K562 (cell line): ENCODE measurements around the gene DTNB. TPM values are rescaled to one million over a fixed set of nuclear protein-coding genes. Genes with fewer than 3 reads are reported as not detected.

ENCODE experiments used
- ATAC-seq: fragments of 200-7000 bp; cut with Tn5 transposase; 3 replicates; pipeline ENCODE4 v1.9.1; 2020; ENCODE audit warnings: moderate library complexity
- BruUV-seq: library from RNA; stranded (reverse); fragments of 400-500 nt; replicated peaks from 2 replicates; lab custom pipeline; 2021; lab: Mats Ljungman, UMichigan
- CTCF ChIA-PET: fragments of 300-600 bp; formaldehyde crosslinking; extraction: SDS; loops from one replicate; lab custom pipeline; 2021; ENCODE audit warnings: low intra/inter-chr PET ratio; lab: Yijun Ruan, JAX
- POLR2A ChIA-PET: fragments of 300-600, 350-650 bp; sonication (Branson Sonifier 250); formaldehyde crosslinking; extraction: SDS; loops from one replicate; lab custom pipeline; 2021; ENCODE audit warnings: antibody characterized with exemption, inconsistent platforms; lab: Yijun Ruan, JAX
- DNase-seq, 4 experiments: peaks; one replicate each; pipeline versions ENCODE4 v3.0.0 to v3.0.0-alpha.2; 2011 to 2018; ENCODE audit warnings: low spot score in 3 of 4, mixed read lengths in 3 of 4; ENCODE audit errors: extremely low read depth in 1 of 4
- FAIRE-seq: peaks from 2 replicates; lab custom pipeline; 2011; peaks lifted over from hg19 to GRCh38; lab: Jason Lieb, UNC
- H2AFZ ChIP-seq: 2 replicates; pipeline ENCODE4 v1.6.0; 2011; ENCODE audit warnings: low read depth, low read length, control low read depth, inconsistent platforms
- H3K27ac ChIP-seq: fragments of 200-600 bp; 3 replicates; pipeline ENCODE4 v1.8.0; 2011; ENCODE audit warnings: low read depth, mild to moderate bottlenecking, control low read depth, inconsistent platforms, low read length, moderate library complexity, mixed read lengths; ENCODE audit errors: extremely low read depth
- H3K27me3 ChIP-seq, 2 experiments: fragments of 300-600 bp in 1 of 2; 2 replicates in 1 of 2; 3 replicates in 1 of 2; pipeline versions ENCODE4 v1.6.0 to v1.8.0; 2011; ENCODE audit warnings: inconsistent platforms in 2 of 2, low read length in 2 of 2, mild to moderate bottlenecking in 1 of 2, mixed read lengths in 1 of 2, moderate library complexity in 1 of 2; ENCODE audit not compliant: control insufficient read depth in 2 of 2, insufficient read depth in 2 of 2
- H3K36me3 ChIP-seq: fragments of 300-600 bp; 3 replicates; pipeline ENCODE4 v1.8.0; 2011; ENCODE audit warnings: mild to moderate bottlenecking, low read length, inconsistent platforms; ENCODE audit not compliant: control insufficient read depth, insufficient read depth
- H3K4me1 ChIP-seq, 2 experiments: fragments of 200-600 bp in 1 of 2; replicated peaks in 1 of 2; 2 replicates in 1 of 2; 3 replicates in 1 of 2; pipeline versions ENCODE4 v1.5.1 to v1.8.0; 2011; ENCODE audit warnings: inconsistent platforms in 2 of 2, low read length in 2 of 2, mild to moderate bottlenecking in 1 of 2, mixed read lengths in 1 of 2, moderate library complexity in 1 of 2; ENCODE audit not compliant: control insufficient read depth in 2 of 2, insufficient read depth in 2 of 2
- H3K4me2 ChIP-seq: 2 replicates; pipeline ENCODE4 v1.6.1; 2011; ENCODE audit warnings: low read length, control low read depth, inconsistent platforms, mixed read lengths; ENCODE audit not compliant: insufficient read depth
- H3K4me3 ChIP-seq: fragments of 200-600 bp; sonication (generic), shearing (Covaris generic); 2 replicates; pipeline ENCODE4 v1.5.1; 2016; ENCODE audit warnings: control low read depth, inconsistent platforms
- H3K79me2 ChIP-seq: fragments of 200-600 bp; 3 replicates; pipeline ENCODE4 v1.8.0; 2011; ENCODE audit warnings: low read length, inconsistent platforms; ENCODE audit not compliant: control insufficient read depth, insufficient read depth
- H3K9ac ChIP-seq, 2 experiments: 2 replicates each; pipeline versions ENCODE4 v1.6.0 to v1.6.1; 2011; ENCODE audit warnings: low read depth in 2 of 2, low read length in 2 of 2, control low read depth in 1 of 2, inconsistent platforms in 1 of 2, mild to moderate bottlenecking in 1 of 2, mixed read lengths in 1 of 2; ENCODE audit not compliant: insufficient read depth in 1 of 2
- H3K9me1 ChIP-seq: one replicate; pipeline ENCODE4 v1.6.0; 2011; ENCODE audit warnings: inconsistent platforms, mild to moderate bottlenecking, low read length, moderate library complexity; ENCODE audit not compliant: control insufficient read depth, insufficient read depth
- H3K9me3 ChIP-seq: replicated peaks from 2 replicates; pipeline ENCODE4 v1.5.1; 2011; ENCODE audit warnings: low read depth, low read length, inconsistent platforms; ENCODE audit not compliant: control insufficient read depth, insufficient read depth
- H4K20me1 ChIP-seq: replicated peaks from 2 replicates; pipeline ENCODE4 v1.6.1; 2011; ENCODE audit warnings: low read length, inconsistent platforms, mixed read lengths; ENCODE audit not compliant: control insufficient read depth, insufficient read depth
- MTA3 ChIP-seq: fragments of 450-650 bp; formaldehyde crosslinking; IDR thresholded peaks from 2 replicates; pipeline ENCODE4 v1.6.1; 2017; ENCODE audit warnings: mild to moderate bottlenecking, borderline replicate concordance
- REST ChIP-seq, 2 experiments: fragments of 450-650 bp; formaldehyde crosslinking in 1 of 2; IDR thresholded peaks; 2 replicates each; pipeline versions ENCODE4 v1.4.0 to v1.6.1; 2014 to 2020; ENCODE audit warnings: mild to moderate bottlenecking in 2 of 2, borderline replicate concordance in 1 of 2, low read depth in 1 of 2
- TEAD4 ChIP-seq, 2 experiments: sonication (generic) in 1 of 2; formaldehyde crosslinking in 1 of 2; IDR thresholded peaks; 2 replicates each; pipeline versions ENCODE4 v1.6.1 to v1.8.0; 2012 to 2022; ENCODE audit warnings: borderline replicate concordance in 1 of 2, inconsistent platforms in 1 of 2, low read length in 1 of 2, mild to moderate bottlenecking in 1 of 2, missing genetic modification reagents in 1 of 2
- ZNF696 ChIP-seq: fragments of 250-450 bp; sonication (Bioruptor Pico); conservative IDR thresholded peaks from 2 replicates; pipeline ENCODE4 v1.4.0; 2020; ENCODE audit warnings: mild to moderate bottlenecking, moderate library complexity
- WGBS: fragments of 100-300 bp; shearing (Covaris generic); methylation state at CpG from one replicate; pipeline ENCODE4 v1.1.6; 2016; ENCODE audit warnings: low coverage, mixed read lengths; ENCODE audit not compliant: insufficient coverage; ENCODE audit errors: missing lambda C conversion rate; 5-methylcytosine and 5-hydroxymethylcytosine counted together
- in situ Hi-C: fragments of 300-500 bp; cut with MboI; formaldehyde crosslinking; loops from 4 replicates; pipeline ENCODE4 v1.15.0; 2018; ENCODE audit warnings: inconsistent platforms, mixed read lengths
- intact Hi-C: fragments of 100-400 bp; cut with micrococcal nuclease; formaldehyde crosslinking; loops from 2 replicates; pipeline ENCODE4 v1.14.2; 2022
- polyA plus RNA-seq, 8 experiments: library from polyadenylated mRNA; depleted of rRNA in 4 of 8; stranded (reverse) in 5 of 8; unstranded in 3 of 8; fragments of >200 nt; fragmentation: Nextera tagmentation in 2 of 8; fragmentation: Illumina TruSeq in 1 of 8; extraction: Ambion mirVana in 2 of 8; extraction: Trizol in 1 of 8; gene quantifications; 2 replicates each; pipeline versions ENCODE4 v1.2.1 to v1.2.3, GENCODE V29; 2011 to 2014; ENCODE audit warnings: inconsistent platforms in 1 of 8, missing spikeins in 1 of 8
- total RNA-seq, 7 experiments: library from RNA; depleted of rRNA in 6 of 7; stranded (reverse); fragments of >200 nt in 6 of 7; fragmentation: Illumina TruSeq in 2 of 7; extraction: Trizol in 2 of 7; gene quantifications; 2 replicates each; pipeline versions ENCODE4 v1.2.1 to v1.2.3, GENCODE V29; 2011 to 2021; ENCODE audit warnings: low replicate concordance in 1 of 7

Gene DTNB
- total and polyA plus RNA-seq, 9 of the 15 experiments (the other 6 are each of a cell fraction or from before 2014, with no cell fraction given): 0.18 to 2.0 (median 0.77) TPM; not detected in 2

GRCh38 chr2:25523060-25523459, 150.3 kb downstream of the DTNB start:
- no peak for FAIRE-seq
- no TSS peak for BruUV-seq
- POLR2A ChIA-PET: no interaction called here
- Histone ChIP-seq H4K20me1 (no peaks in the 10 kb centered on the region), H3K79me2 (no peaks in the 10 kb centered on the region), H3K27me3 (peaks cover 5 to 25% of the 10 kb centered on the region in 2 experiments; a peak in 4 of 5 replicates), H3K36me3 (no peaks in the 10 kb centered on the region), H3K4me2 (no peak overlapping the region), H3K9me3 (no peaks in the 10 kb centered on the region), H3K9ac (no peak overlapping the region), H2AFZ (no peak overlapping the region)
- no peak for DNase-seq
- no peak for ATAC-seq
- in situ Hi-C loops: no loop called here
- CTCF ChIA-PET: interaction anchor here (0.7 to 1.6 kb wide), 2 partner anchors 180 to 395 kb away, joined by 4 to 5 read pairs; no protein-coding TSS in a partner anchor
- TF ChIP-seq ZNF696 (CRISPR knock-in tag): no peak
- TF ChIP-seq, all 486 proteins: peak for 0
- 3% methylated on average over 4 of the region's 4 CpGs for WGBS
- Histone ChIP-seq H3K4me3 (no peak overlapping the region), H3K4me1 (no peaks in the 10 kb centered on the region), H3K27ac (no peak overlapping the region), H3K9me1 (no peaks in the 10 kb centered on the region)
- intact Hi-C loops: loop anchor here (5.0 kb wide), 1 partner anchor 216 kb away; no protein-coding TSS in a partner anchor

- Histone ChIP-seq H3K4me2 (no peak overlapping the region; the same call in 1 of the 2 replicates), H3K4me1 (no peaks in the 10 kb centered on the region), H3K27me3 (peaks cover 5 to 25% of the 10 kb centered on the region in 2 experiments; a peak in 3 of 5 replicates), H3K36me3 (no peaks in the 10 kb centered on the region), H3K4me3 (no peak overlapping the region), H4K20me1 (no peaks in the 10 kb centered on the region), H3K79me2 (no peaks in the 10 kb centered on the region), H3K9ac (no peak overlapping the region), H3K9me1 (no peaks in the 10 kb centered on the region), H3K27ac (no peak overlapping the region), H2AFZ (peak overlapping the region; percentile 59; the same call in 1 of the 2 replicates), H3K9me3 (no peaks in the 10 kb centered on the region)
- in situ Hi-C loops: no loop called here
- POLR2A ChIA-PET: no interaction called here
- peak; percentile 76 for FAIRE-seq
- peak; percentile 40 to 60 (median 42) for DNase-seq
- 4% methylated on average over 10 of the region's 10 CpGs for WGBS
- intact Hi-C loops: loop anchor here (5.0 kb wide), 1 partner anchor 215 kb away; no protein-coding TSS in a partner anchor
- BruUV-seq: no TSS peak
- peak; percentile 94 for ATAC-seq
- CTCF ChIA-PET: interaction anchor here (1.0 to 1.6 kb wide), 4 partner anchors 145 to 356 kb away, joined by 4 to 6 read pairs (median 4); no protein-coding TSS in a partner anchor
- no peak for TF ChIP-seq TEAD4 (IDR thresholded peaks at IDR 0.05; ENCODE audit: low read length)
- no peak for TF ChIP-seq TEAD4 (CRISPR knock-in tag; IDR thresholded peaks at IDR 0.05; ENCODE audit: borderline replicate concordance)
- TF ChIP-seq REST (IDR thresholded peaks at IDR 0.05; ENCODE audit: borderline replicate concordance): peak; percentile 59; the same call in 1 of the 2 replicates
- TF ChIP-seq REST (CRISPR knock-in tag; IDR thresholded peaks at IDR 0.05; ENCODE audit: low read depth): no peak
- no peak for TF ChIP-seq MTA3
Observed at GRCh38 chr2:25521665-25522387, 151.6 kb downstream of the DTNB start.
